ENCODE data around the gene EHD4. TPM values are rescaled to one million over a fixed set of nuclear protein-coding genes. Genes with fewer than 3 reads are reported as not detected.

EHD4 gene
- total RNA-seq, 8 experiments from 2014 or later = 3.6 to 45.8 (median 6.6) TPM

DNA sequence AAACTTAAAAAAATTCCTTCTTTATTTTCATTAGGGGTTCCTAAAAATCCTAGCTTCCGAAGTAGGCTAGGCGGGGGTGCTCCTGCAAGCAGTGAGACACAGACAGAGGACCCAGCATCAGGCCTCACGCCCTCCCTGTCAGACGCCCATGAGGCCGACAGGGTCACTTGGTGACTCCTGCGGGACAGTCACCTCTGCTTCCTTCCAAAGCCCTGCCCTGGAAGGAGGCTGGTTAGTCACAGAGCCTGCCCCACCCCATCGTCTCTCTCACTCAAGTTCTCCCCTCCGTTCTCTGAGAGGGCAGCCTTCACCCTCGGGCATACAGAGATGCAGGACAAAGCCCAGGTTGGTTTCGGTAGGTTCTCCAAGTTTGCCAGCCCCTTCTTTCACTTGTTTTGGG is 38.6 kb downstream of the EHD4 start:
- Histone ChIP-seq H3K27ac (no peak overlapping the region), H3K4me1 (replicated peaks in 1 of 2) (peaks cover 0 to 3% of the 10 kb centered on the region in 2 donors), H3K4me3 (no peak overlapping the region)
- ATAC-seq (replicated peaks in 6 of 8) = peak in 2 of 8 experiments; percentile 14 to 45
- in situ Hi-C loops (cut with MboI; ENCODE audit: low pct_unique_long_range_greater_than_20kb in 2 of 9, low sequenced_read_pairs in 9 of 9, unreplicated experiment in 9 of 9) = no loop called here
- WGBS, 10 experiments = 0 to 75% (median 55%) methylated on average over 2 to 6 of the region's 10 CpGs; no CpG with 5 or more reads in 3 of the 10 experiments

DNA sequence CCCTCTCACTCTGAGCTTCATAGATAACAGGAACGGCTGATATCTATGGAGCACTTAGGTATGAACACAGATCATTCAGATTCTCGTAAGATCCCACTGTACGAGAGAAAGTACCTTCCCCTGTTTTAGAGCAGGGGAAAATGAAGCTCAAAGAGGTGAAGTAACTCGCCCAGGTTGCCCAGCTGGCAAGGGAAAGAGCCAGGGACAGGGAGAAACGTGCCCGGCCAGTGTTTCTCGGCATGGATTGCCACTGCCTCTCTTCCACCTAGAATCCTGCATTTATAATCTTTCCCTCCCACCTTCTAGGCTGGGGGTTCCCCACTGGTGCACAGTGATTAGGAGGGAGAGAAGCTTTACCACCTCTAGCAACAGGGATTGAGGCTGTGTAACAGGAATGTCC is 39.0 kb downstream of the EHD4 start:
- Histone ChIP-seq H3K4me3 (no peak overlapping the region), H3K27ac (no peak overlapping the region), H3K4me1 (replicated peaks in 1 of 2) (peaks cover 0 to 3% of the 10 kb centered on the region in 2 donors)
- no peak for ATAC-seq (replicated peaks in 6 of 8)
- in situ Hi-C loops (cut with MboI; ENCODE audit: low pct_unique_long_range_greater_than_20kb in 2 of 9, low sequenced_read_pairs in 9 of 9, unreplicated experiment in 9 of 9) = no loop called here
- 73 to 100% (median 80%) methylated on average over 1 to 7 of the region's 7 CpGs; no CpG with 5 or more reads in 1 of the 10 experiments for WGBS, 10 experiments

DNA sequence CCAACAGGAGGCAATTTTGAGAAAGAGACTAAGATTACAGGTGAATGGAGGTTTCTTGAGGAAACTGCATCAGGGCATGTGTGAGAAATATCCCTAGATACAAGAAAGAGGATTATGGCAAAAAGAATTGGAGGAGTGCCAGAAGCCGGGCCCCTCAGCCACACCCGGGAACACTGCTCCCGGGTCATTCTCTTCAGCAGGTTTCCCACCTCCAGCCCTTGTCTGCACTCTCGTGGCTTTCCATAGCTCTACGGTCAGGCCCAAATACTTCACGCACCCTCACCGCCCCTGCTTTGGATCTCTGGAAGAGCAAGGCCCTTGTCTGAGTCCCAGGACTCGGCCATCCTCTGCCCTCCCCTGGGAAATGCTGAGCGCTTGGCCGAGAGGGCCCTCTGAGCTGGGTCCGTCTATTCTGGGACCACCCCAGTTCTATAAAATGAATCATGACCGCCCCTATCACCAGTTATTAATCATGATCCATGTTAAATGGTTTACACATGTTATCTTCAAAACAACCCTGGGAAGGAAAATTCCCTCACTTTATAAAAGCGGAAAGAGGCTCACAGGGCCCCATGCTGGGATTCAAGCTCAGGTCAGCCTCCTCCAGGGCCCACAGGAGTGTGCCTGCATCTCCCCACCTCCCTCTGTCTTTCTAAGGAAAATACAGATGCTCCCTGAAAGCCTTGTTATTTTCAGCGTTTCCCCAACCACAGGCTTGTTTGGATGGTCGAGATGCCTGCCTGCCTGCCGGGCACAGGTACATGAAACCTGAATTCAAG is 39.7 kb downstream of the EHD4 start:
- H3K4me1 ChIP-seq (replicated peaks in 1 of 2) = peaks cover 0 to 3% of the 10 kb centered on the region in 2 donors
- no peak overlapping the region for H3K4me3 ChIP-seq
- WGBS, 10 experiments = 25 to 93% (median 63%) methylated on average over 2 to 11 of the region's 16 CpGs; no CpG with 5 or more reads in 2 of the 10 experiments
- ATAC-seq (replicated peaks in 6 of 8) = no peak
- in situ Hi-C loops (cut with MboI; ENCODE audit: low pct_unique_long_range_greater_than_20kb in 2 of 9, low sequenced_read_pairs in 9 of 9, unreplicated experiment in 9 of 9) = no loop called here
- no peak overlapping the region for H3K27ac ChIP-seq

GRCh38 chr15:41932101-41932500 is 40.3 kb downstream of the EHD4 start:
- in situ Hi-C loops (cut with MboI; ENCODE audit: low pct_unique_long_range_greater_than_20kb in 2 of 9, low sequenced_read_pairs in 9 of 9, unreplicated experiment in 9 of 9) = no loop called here
- no peak overlapping the region for H3K27ac ChIP-seq
- H3K4me3 ChIP-seq = no peak overlapping the region
- H3K4me1 ChIP-seq (replicated peaks in 1 of 2) = peaks cover 0 to 3% of the 10 kb centered on the region in 2 donors
- no peak for ATAC-seq (replicated peaks in 6 of 8)
- 84 to 100% (median 98%) methylated on average over 3 to 8 of the region's 9 CpGs; no CpG with 5 or more reads in 4 of the 10 experiments for WGBS, 10 experiments

GRCh38 chr15:41930867-41931222 is 41.5 kb downstream of the EHD4 start:
- Histone ChIP-seq H3K4me1 (replicated peaks in 1 of 2) (peaks cover 0 to 3% of the 10 kb centered on the region in 2 donors), H3K27ac (no peak overlapping the region), H3K4me3 (no peak overlapping the region)
- ATAC-seq (replicated peaks in 6 of 8) = no peak
- WGBS, 10 experiments = 44 to 100% (median 92%) methylated on average over 2 of the region's 2 CpGs; no CpG with 5 or more reads in 4 of the 10 experiments
- in situ Hi-C loops (cut with MboI; ENCODE audit: low pct_unique_long_range_greater_than_20kb in 2 of 9, low sequenced_read_pairs in 9 of 9, unreplicated experiment in 9 of 9) = no loop called here

- H3K4me1 ChIP-seq (replicated peaks in 1 of 2) = peaks cover 0 to 3% of the 10 kb centered on the region in 2 donors
- H3K4me3 ChIP-seq = no peak overlapping the region
- WGBS, 10 experiments = 0 to 76% (median 45%) methylated on average over 2 to 7 of the region's 8 CpGs; no CpG with 5 or more reads in 2 of the 10 experiments
- ATAC-seq (replicated peaks in 6 of 8) = peak in 3 of 8 experiments; percentile 6 to 43 (median 7)
- no peak overlapping the region for H3K27ac ChIP-seq
- in situ Hi-C loops (cut with MboI; ENCODE audit: low pct_unique_long_range_greater_than_20kb in 2 of 9, low sequenced_read_pairs in 9 of 9, unreplicated experiment in 9 of 9) = no loop called here
Observed at GRCh38 chr15:41930221-41930866, 42.0 kb downstream of the EHD4 start.

GRCh38 chr15:41928637-41929620 is 43.4 kb downstream of the EHD4 start:
- no peak overlapping the region for H3K4me3 ChIP-seq
- WGBS, 10 experiments = 0 to 100% (median 56%) methylated on average over 1 to 13 of the region's 16 CpGs
- in situ Hi-C loops (cut with MboI; ENCODE audit: low pct_unique_long_range_greater_than_20kb in 2 of 9, low sequenced_read_pairs in 9 of 9, unreplicated experiment in 9 of 9) = no loop called here
- peak in 3 of 8 experiments; percentile 62 to 67 (median 67) for ATAC-seq (replicated peaks in 6 of 8)
- peaks cover 0 to 3% of the 10 kb centered on the region in 2 donors for H3K4me1 ChIP-seq (replicated peaks in 1 of 2)
- no peak overlapping the region for H3K27ac ChIP-seq

DNA sequence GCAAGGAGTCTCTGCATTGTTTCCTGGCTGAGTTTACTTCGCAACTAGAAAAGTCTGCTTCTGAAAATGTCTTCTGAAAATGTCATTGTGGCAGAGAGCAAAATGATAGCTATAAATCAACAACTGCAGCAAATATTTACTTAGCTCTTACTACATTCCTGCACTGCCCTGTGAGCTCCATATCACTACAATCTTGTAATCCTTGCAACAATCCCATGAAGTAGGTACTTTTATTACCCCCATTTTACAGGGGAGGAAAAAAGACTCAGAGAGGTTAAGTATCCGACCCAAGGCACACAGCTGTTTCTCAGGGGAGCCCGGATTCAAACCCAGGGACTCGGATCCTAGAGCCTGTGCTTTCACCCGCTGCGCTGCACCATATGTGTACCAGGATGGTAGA is 44.3 kb downstream of the EHD4 start:
- in situ Hi-C loops (cut with MboI; ENCODE audit: low pct_unique_long_range_greater_than_20kb in 2 of 9, low sequenced_read_pairs in 9 of 9, unreplicated experiment in 9 of 9) = no loop called here
- no peak overlapping the region for H3K27ac ChIP-seq
- H3K4me3 ChIP-seq = no peak overlapping the region
- 60 to 100% (median 92%) methylated on average over 1 to 6 of the region's 6 CpGs; no CpG with 5 or more reads in 1 of the 10 experiments for WGBS, 10 experiments
- peak in 2 of 8 experiments; percentile 7 to 45 for ATAC-seq (replicated peaks in 6 of 8)
- peaks cover 0 to 3% of the 10 kb centered on the region in 2 donors for H3K4me1 ChIP-seq (replicated peaks in 1 of 2)

- WGBS, 10 experiments = 18 to 100% (median 91%) methylated on average over 1 to 3 of the region's 3 CpGs; no CpG with 5 or more reads in 2 of the 10 experiments
- in situ Hi-C loops (cut with MboI; ENCODE audit: low pct_unique_long_range_greater_than_20kb in 2 of 9, low sequenced_read_pairs in 9 of 9, unreplicated experiment in 9 of 9) = no loop called here
- Histone ChIP-seq H3K4me3 (no peak overlapping the region), H3K27ac (no peak overlapping the region), H3K4me1 (replicated peaks in 1 of 2) (peaks cover 0 to 3% of the 10 kb centered on the region in 2 donors)
- peak in 1 of 8 experiments; percentile 38 for ATAC-seq (replicated peaks in 6 of 8)
Observed at GRCh38 chr15:41927536-41927935, 44.8 kb downstream of the EHD4 start.

GRCh38 chr15:41926185-41927056 is 45.9 kb downstream of the EHD4 start:
- in situ Hi-C loops (cut with MboI; ENCODE audit: low pct_unique_long_range_greater_than_20kb in 2 of 9, low sequenced_read_pairs in 9 of 9, unreplicated experiment in 9 of 9) = no loop called here
- peak in 3 of 8 experiments; percentile 3 to 37 (median 30) for ATAC-seq (replicated peaks in 6 of 8)

GRCh38 chr15:41925086-41925608 is 47.2 kb downstream of the EHD4 start:
- 81 to 100% (median 95%) methylated on average over 3 to 7 of the region's 7 CpGs; no CpG with 5 or more reads in 2 of the 10 experiments for WGBS, 10 experiments
- in situ Hi-C loops (cut with MboI; ENCODE audit: low pct_unique_long_range_greater_than_20kb in 2 of 9, low sequenced_read_pairs in 9 of 9, unreplicated experiment in 9 of 9) = no loop called here

More at GRCh38 chr15:41926185-41927056, 45.9 kb downstream of the EHD4 start:
- Histone ChIP-seq H3K27ac (no peak overlapping the region), H3K4me1 (replicated peaks in 1 of 2) (peaks cover 4% of the 10 kb centered on the region in 2 donors), H3K4me3 (no peak overlapping the region)
- WGBS, 10 experiments = 10 to 92% (median 76%) methylated on average over 3 to 7 of the region's 10 CpGs; no CpG with 5 or more reads in 4 of the 10 experiments

More at GRCh38 chr15:41925086-41925608, 47.2 kb downstream of the EHD4 start:
- H3K4me3 ChIP-seq = no peak overlapping the region
- H3K27ac ChIP-seq = no peak overlapping the region
- H3K4me1 ChIP-seq (replicated peaks in 1 of 2) = peaks cover 12 to 15% of the 10 kb centered on the region in 2 donors
- no peak for ATAC-seq (replicated peaks in 6 of 8)

Measured in motor neuron (in vitro differentiated cells).